Body of pancreas (tissue), 4 donors: Measurements from ENCODE around the gene HAP1. TPM values are rescaled to one million over a fixed set of nuclear protein-coding genes. Genes with fewer than 3 reads are reported as not detected.

Experiments used
- ATAC-seq: fragments of 150-250 bp; one replicate; pipeline ENCODE4 v1.9.1; 2016
- DNase-seq, 4 donors: peaks; one replicate each; pipeline ENCODE4 v3.0.0-alpha.2; 2019
- H3K27ac ChIP-seq, 4 donors: fragments of 200-600 bp; sonication (generic); 1 replicate in 3 of 4; 2 replicates in 1 of 4; pipeline versions ENCODE4 v1.5.1 to v1.6.1; 2016 to 2019; ENCODE audit warnings: mild to moderate bottlenecking in 1 of 4, mixed read lengths in 1 of 4, moderate library complexity in 1 of 4
- H3K27me3 ChIP-seq, 2 donors: fragments of 200-600 bp; sonication (generic); one replicate each; pipeline ENCODE4 v1.6.0; 2016; ENCODE audit warnings: mild to moderate bottlenecking in 1 of 2
- H3K36me3 ChIP-seq, 2 donors: fragments of 200-600 bp; sonication (generic); replicated peaks in 1 of 2; 2 replicates each; pipeline ENCODE4 v1.5.1; 2016; ENCODE audit warnings: low read depth in 2 of 2; ENCODE audit not compliant: insufficient read depth in 1 of 2
- H3K4me1 ChIP-seq: fragments of 200-600 bp; sonication (generic); one replicate; pipeline ENCODE4 v1.6.0; 2016
- H3K4me3 ChIP-seq, 2 donors: fragments of 200-600 bp; sonication (generic); 1 replicate in 1 of 2; 2 replicates in 1 of 2; pipeline ENCODE4 v1.5.1; 2016 to 2019
- H3K9me3 ChIP-seq, 3 donors: fragments of 200-600 bp; sonication (generic); 1 replicate in 2 of 3; 2 replicates in 1 of 3; pipeline ENCODE4 v1.5.1; 2016
- CTCF ChIP-seq, 7 experiments: fragments of 450-650 bp in 4 of 7; fragments of 200-600 bp in 3 of 7; sonication (generic) in 3 of 7; IDR thresholded peaks; one replicate each; pipeline ENCODE4 v1.5.1; 2016 to 2019; ENCODE audit warnings: antibody characterized with exemption in 7 of 7
- POLR2A ChIP-seq, 3 donors: fragments of 450-650 bp; IDR thresholded peaks; one replicate each; pipeline ENCODE4 v1.6.1; 2016; ENCODE audit warnings: antibody characterized with exemption in 3 of 3, mild to moderate bottlenecking in 2 of 3
- WGBS, 2 donors: methylation state at CpG; one replicate each; pipeline ENCODE4 v1.1.5; 2017; 5-methylcytosine and 5-hydroxymethylcytosine counted together
- intact Hi-C: fragments of 100-400 bp; cut with DNase I; formaldehyde crosslinking; loops from one replicate; pipeline ENCODE4 v1.15.1; 2023
- total RNA-seq, 2 donors: library from RNA; depleted of rRNA; stranded (reverse); fragments of >200 nt; gene quantifications; one replicate each; pipeline ENCODE4 v1.1.0, GENCODE V29; 2016

Gene HAP1
- total RNA-seq, 2 donors from 2014 or later, result 0.52 to 1.3 TPM

- H3K4me1 ChIP-seq, result no peaks in the 10 kb centered on the region
- H3K9me3 ChIP-seq, result no peaks in the 10 kb centered on the region
- H3K36me3 ChIP-seq, result no peaks in the 10 kb centered on the region
- intact Hi-C loops, result no loop called here
- no peak overlapping the region for H3K27ac ChIP-seq
- TF ChIP-seq POLR2A (IDR thresholded peaks at IDR 0.05) (no peak), CTCF (IDR thresholded peaks at IDR 0.05) (no peak)
- H3K27me3 ChIP-seq, result no peaks in the 10 kb centered on the region
- H3K4me3 ChIP-seq, result no peak overlapping the region
- no peak for DNase-seq
- 82 to 85% methylated on average over 5 of the region's 5 CpGs for WGBS, 2 donors
- no peak for ATAC-seq
Measured at GRCh38 chr17:41725134-41725533, 9.3 kb downstream of the HAP1 start.

- H3K4me1 ChIP-seq, result no peaks in the 10 kb centered on the region
- no peaks in the 10 kb centered on the region for H3K36me3 ChIP-seq
- 59 to 72% methylated on average over 15 to 17 of the region's 17 CpGs for WGBS, 2 donors
- no peaks in the 10 kb centered on the region for H3K9me3 ChIP-seq
- H3K27me3 ChIP-seq, result no peaks in the 10 kb centered on the region
- no peak overlapping the region for H3K4me3 ChIP-seq
- no peak for ATAC-seq
- peak in 3 of 4 donors; percentile 26 to 43 (median 40) for DNase-seq
- H3K27ac ChIP-seq, result no peak overlapping the region
- intact Hi-C loops, result no loop called here
- TF ChIP-seq CTCF (IDR thresholded peaks at IDR 0.05), result no peak
- TF ChIP-seq POLR2A (IDR thresholded peaks at IDR 0.05), result no peak
Measured at GRCh38 chr17:41724476-41725050, 9.9 kb downstream of the HAP1 start.

GRCh38 chr17:41723801-41724475 lies 10.5 kb downstream of the HAP1 start:
- Histone ChIP-seq H3K4me3 (no peak overlapping the region), H3K27ac (no peak overlapping the region), H3K4me1 (no peaks in the 10 kb centered on the region), H3K27me3 (no peaks in the 10 kb centered on the region), H3K36me3 (no peaks in the 10 kb centered on the region), H3K9me3 (no peaks in the 10 kb centered on the region)
- WGBS, 2 donors, result 59 to 74% methylated on average over 5 to 12 of the region's 12 CpGs
- TF ChIP-seq POLR2A (IDR thresholded peaks at IDR 0.05), result no peak
- no peak for TF ChIP-seq CTCF (IDR thresholded peaks at IDR 0.05)
- no peak for DNase-seq
- intact Hi-C loops, result no loop called here
- no peak for ATAC-seq

- 82 to 87% methylated on average over 7 of the region's 7 CpGs for WGBS, 2 donors
- ATAC-seq, result no peak
- Histone ChIP-seq H3K27ac (no peak overlapping the region), H3K27me3 (no peaks in the 10 kb centered on the region), H3K4me3 (no peak overlapping the region), H3K9me3 (no peaks in the 10 kb centered on the region), H3K4me1 (peaks cover 10% of the 10 kb centered on the region), H3K36me3 (no peaks in the 10 kb centered on the region)
- no peak for DNase-seq
- intact Hi-C loops, result no loop called here
- TF ChIP-seq POLR2A (IDR thresholded peaks at IDR 0.05), result no peak
- no peak for TF ChIP-seq CTCF (IDR thresholded peaks at IDR 0.05)
Measured at GRCh38 chr17:41722231-41722630, 12.2 kb downstream of the HAP1 start.

GRCh38 chr17:41718287-41718645 lies 16.2 kb downstream of the HAP1 start:
- 40 to 46% methylated on average over 1 to 5 of the region's 5 CpGs for WGBS, 2 donors
- H3K27me3 ChIP-seq, result no peaks in the 10 kb centered on the region
- TF ChIP-seq POLR2A (IDR thresholded peaks at IDR 0.05), result no peak
- no peak for TF ChIP-seq CTCF (IDR thresholded peaks at IDR 0.05)
- peaks cover 10% of the 10 kb centered on the region for H3K4me1 ChIP-seq
- intact Hi-C loops, result no loop called here
- H3K9me3 ChIP-seq, result no peaks in the 10 kb centered on the region
- no peaks in the 10 kb centered on the region for H3K36me3 ChIP-seq
- ATAC-seq (no peak), DNase-seq (no peak)
- H3K27ac ChIP-seq, result no peak overlapping the region
- H3K4me3 ChIP-seq, result no peak overlapping the region
